Activated naive CD8-positive, alpha-beta T cell treated with anti-CD3 and anti-CD28 coated beads, Interleukin-2, amount 50 U/mL, for 16 hours (primary cell): ENCODE measurements around the gene ANKH.

ENCODE experiments used
- DNase-seq: peaks from one replicate; pipeline ENCODE4 v3.0.0-alpha.2; 2020; ENCODE audit warnings: low read depth, low spot score

The ANKH gene

DNA sequence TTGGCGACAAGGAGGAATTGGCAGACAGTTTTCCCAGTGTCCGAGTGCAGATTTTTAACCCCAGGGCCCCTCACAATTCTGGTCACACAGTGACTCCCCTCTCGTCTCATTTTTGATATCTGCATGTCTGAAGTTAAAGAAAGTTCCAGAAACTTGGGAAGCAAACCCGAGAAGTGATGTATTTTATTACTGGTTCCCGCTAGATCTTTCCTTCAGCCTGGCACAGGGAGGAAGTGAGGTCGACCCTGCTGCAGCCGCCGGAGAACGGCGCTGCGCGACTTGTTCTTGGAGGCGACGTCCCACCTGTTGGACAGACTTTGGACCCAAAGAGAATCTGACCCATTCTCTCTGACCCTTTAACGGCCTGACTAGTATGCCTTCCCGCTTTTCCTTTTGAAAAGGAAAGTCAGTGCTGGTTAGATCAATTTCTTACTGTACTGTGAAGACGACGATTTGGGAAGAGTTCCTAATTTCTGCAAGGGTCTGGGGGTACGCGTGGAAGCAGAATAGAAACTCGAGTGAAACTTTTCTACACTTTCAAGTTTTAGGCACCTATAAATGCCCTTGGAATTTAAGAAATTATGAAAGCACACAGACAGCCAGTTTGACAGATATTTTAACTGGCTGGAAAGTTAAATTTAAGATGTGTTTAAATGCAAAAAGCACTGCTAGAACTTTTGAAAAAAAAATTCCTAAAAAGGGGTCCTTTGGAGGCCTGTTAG is 206.3 kb downstream of the ANKH start:
- DNase-seq = no peak

DNA sequence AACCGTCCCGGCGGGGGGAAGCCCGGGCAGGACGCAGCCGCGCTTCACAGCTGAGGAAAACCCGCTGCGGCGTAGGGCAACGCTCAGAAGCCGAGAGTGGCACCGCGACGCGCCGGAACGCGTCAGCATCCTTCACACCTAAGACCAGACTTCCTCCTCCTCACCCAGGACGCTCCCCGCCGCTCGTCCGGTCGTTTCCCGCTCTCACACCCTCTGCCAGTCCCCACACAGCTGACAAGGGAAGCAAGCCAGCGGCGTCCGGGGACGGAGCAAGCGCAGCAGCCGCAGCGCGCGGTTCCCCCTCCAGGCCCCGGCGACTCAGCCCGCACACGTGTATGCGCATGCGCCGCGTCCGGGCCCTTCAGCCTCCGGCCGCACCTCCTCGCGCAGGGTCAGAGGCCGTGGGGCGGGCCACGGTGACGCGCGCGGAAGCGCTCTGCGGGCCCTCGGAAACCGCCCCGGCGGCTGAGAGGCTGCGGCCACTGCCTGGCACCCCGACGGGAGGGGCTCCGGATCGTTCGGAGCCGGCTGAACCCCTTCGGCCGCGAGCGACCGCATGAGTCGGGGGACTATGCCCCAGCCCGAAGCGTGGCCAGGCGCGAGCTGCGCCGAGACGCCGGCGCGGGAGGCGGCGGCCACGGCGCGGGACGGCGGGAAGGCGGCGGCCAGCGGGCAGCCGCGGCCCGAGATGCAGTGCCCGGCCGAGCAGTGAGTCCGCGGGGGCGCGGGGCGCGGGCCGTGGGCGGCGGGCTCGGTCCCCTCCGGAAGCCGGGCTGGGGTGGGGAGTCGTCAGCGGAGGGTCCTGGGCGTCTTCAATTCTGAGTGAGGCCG is 207.1 kb downstream of the ANKH start, which contains the start of gene OTULIN:
TSS of gene OTULIN (plus strand) at position 449 of the 831 bp plus-strand sequence. CDS start at position 557, 108 bp downstream.
- peak; percentile 46 for DNase-seq

DNA sequence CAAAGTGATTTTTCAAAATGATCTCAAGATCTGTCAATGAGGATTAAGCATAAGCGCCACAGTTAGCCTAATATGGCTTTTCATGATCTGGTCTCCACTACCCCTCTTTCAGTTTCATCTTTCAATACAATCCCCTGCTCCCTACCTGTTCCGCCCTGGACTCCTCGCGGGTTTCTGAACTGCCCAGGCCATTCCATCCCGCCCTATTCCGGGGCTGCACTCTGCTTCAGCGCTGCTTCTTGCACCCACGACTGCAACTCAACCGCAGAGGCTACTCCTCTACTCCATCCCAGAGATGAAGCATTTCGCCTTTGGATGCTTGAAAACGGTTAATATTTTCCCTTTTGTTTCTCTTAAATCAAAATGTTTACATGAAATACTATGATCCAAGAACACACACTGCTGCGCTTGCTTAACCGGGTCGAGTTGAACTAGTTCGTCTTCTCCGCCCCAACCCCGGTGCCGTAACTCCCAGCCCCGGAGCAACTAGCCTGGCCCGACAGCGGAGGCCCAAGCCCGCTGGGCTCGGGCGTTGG is 207.8 kb downstream of the ANKH start:
- DNase-seq = no peak

DNA sequence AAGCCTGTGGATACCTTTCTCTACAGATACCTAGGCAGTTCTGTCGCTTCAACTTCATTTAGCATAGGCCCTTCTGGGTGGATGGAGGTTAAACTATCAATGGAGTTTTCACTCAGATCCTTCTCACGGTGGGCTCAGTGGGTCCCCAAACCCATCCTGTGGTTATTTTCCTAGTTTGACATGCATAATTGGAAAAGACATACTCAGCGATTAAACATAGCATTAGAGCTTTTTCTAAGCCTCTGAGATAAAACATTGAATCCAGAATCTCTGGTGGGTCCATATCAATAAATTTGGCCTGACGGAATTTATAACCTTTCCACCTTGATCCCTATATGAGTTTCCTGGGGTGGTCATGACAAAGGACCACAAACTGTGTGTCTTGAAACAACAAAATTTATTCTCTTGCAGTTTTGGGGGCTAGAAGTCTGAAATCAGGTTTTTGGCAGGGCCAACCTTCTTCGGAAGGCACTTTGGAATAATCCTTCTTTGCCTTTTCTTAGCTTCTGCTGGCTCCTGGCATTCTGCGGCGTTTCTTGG is 208.8 kb downstream of the ANKH start:
- no peak for DNase-seq

DNA sequence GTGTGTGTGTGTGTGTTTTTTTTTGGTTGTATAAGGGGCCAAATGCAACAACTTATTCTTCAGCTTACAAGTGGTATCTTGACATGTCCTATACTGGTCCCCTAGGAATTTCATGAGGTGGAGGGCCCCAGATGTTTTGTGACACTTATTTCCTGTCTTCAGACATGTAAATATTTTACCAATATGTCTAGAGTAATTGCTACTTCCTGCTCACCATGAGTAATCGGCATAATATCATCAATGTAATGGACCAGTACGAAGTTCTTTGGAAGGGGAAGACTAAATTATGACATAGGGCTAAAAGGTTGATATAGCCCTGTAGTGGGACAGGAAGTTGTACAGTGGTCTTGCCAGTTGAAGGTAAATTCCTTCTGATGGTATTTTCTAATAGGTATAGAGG is 210.7 kb downstream of the ANKH start:
- no peak for DNase-seq

DNA sequence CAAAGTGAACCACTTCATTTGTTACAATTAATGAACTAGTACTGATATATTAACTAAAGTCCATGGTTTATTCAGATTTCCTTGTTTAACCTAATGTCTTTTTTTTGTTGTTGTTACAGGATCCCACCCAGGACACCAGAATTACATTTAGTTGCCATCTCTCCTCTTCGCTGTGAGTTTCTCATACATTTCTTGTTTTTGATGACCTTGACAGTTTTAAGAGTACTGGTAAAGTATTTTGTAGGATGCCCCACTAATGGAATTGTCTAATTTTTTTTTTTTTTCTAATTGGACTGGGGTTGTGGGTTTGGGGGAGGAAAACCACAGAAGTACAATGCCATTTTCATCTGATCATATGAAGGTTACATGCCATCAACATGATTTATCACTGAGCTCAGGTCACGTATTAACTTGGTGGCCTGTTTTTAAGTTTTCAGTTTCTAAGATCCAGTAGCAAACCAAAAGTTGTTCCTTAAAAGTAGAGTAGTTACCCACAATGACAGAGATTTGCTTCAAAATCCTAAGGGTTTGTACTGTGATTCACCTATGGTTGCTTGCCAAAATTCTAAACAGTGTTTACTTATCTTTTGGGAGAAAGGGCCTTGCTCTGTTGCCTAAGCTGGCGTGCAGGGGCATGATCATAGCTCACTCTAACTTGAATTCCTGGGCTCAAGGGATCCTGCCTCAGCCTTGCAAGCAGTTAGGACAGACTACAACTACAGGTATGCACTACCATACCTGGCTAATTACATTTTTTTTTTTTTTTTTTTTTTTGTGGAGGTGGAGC is 211.6 kb downstream of the ANKH start:
- no peak for DNase-seq

DNA sequence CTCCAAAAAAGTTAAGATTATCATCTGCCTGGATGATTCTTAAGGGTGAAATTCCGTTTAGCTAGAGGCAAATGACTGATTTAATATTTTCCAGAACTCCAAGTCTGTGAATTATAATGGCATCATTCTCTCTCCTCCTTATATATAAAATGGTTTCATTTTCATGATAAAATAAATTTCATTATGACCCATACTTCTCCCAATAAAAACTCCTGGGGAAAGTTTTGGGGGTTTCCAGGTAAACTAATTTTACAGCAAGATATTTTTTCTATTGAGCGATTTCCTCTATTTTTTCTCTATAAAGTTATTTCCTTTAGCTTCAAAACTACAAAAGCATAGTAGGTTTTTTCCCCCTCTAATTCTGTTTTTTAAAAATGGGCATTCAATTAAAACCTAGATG is 214.7 kb downstream of the ANKH start:
- DNase-seq = no peak

DNA sequence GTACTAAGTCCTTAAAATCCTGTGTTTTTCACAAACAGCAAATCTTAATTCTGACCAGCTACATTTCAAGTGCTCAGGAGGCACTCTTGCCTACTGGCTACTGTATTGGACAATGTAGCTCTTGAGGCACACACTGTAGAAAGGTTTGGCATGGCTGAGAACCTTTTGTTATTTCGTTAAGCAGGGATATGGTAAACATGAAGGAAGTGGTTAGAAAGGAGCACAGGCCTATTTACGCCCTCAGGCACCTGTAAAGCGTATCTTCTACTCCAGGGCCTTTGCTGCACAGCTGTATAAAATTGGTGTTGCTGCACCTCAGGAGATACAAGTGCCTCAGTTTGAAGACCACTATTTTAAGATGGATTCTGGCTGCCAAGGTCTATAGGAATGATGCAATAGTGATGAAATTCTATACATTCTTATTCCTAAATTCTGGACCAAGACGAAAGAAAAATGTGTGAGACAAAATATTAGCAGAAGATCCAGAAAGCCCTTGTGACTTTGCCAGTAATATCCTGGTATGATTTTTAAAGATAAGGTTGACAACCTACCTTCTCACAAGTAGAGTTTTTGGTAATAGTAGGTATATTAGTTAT is 216.3 kb downstream of the ANKH start:
- no peak for DNase-seq
